Endothelial cell (in vitro differentiated cells): ENCODE measurements around the gene MRPS27. TPM values are rescaled to one million over a fixed set of nuclear protein-coding genes. Genes with fewer than 3 reads are reported as not detected.

ENCODE experiments used
- DNase-seq: peaks from one replicate; pipeline ENCODE4 v3.0.0; 2021; ENCODE audit warnings: low spot score
- H3K27ac Mint-ChIP-seq: one replicate; pipeline ENCODE4 v1.8.0; 2021; ENCODE audit warnings: mixed read lengths, inconsistent platforms; ENCODE audit not compliant: unreplicated experiment
- H3K27me3 Mint-ChIP-seq: one replicate; pipeline ENCODE4 v1.8.0; 2021; ENCODE audit warnings: mild to moderate bottlenecking, moderate library complexity, mixed read lengths, inconsistent platforms; ENCODE audit not compliant: unreplicated experiment
- H3K36me3 Mint-ChIP-seq: one replicate; pipeline ENCODE4 v1.8.0; 2021; ENCODE audit warnings: mild to moderate bottlenecking, low read depth, mixed read lengths, inconsistent platforms; ENCODE audit not compliant: unreplicated experiment
- H3K4me1 Mint-ChIP-seq: one replicate; pipeline ENCODE4 v1.8.0; 2021; ENCODE audit warnings: mild to moderate bottlenecking, mixed read lengths, inconsistent platforms; ENCODE audit not compliant: unreplicated experiment
- H3K4me3 Mint-ChIP-seq: one replicate; pipeline ENCODE4 v1.8.0; 2021; ENCODE audit warnings: mild to moderate bottlenecking, mixed read lengths, inconsistent platforms; ENCODE audit not compliant: unreplicated experiment
- H3K9me3 Mint-ChIP-seq: one replicate; pipeline ENCODE4 v1.8.0; 2021; ENCODE audit warnings: mixed read lengths, inconsistent platforms; ENCODE audit not compliant: unreplicated experiment
- CTCF ChIP-seq: fragments of 200-600 bp; sonication (generic); IDR thresholded peaks from one replicate; pipeline ENCODE4 v1.5.0; 2021; ENCODE audit warnings: antibody characterized with exemption; ENCODE audit not compliant: unreplicated experiment
- total RNA-seq: library from RNA; stranded (reverse); fragmentation: NEBNext Ultra II Directional; extraction: Animal tissue kit (Norgen Biotek cat#: 25700); gene quantifications from one replicate; pipeline ENCODE4 v1.2.1, GENCODE V29; 2021; ENCODE audit not compliant: unreplicated experiment

The MRPS27 gene
- total RNA-seq, 1 donor from 2014 or later, result 62.8 TPM

- Mint-ChIP-seq H3K4me1 (no peaks in the 10 kb centered on the region), H3K9me3 (no peaks in the 10 kb centered on the region), H3K27me3 (peaks cover 2% of the 10 kb centered on the region), H3K4me3 (no peak overlapping the region), H3K36me3 (peaks cover 61% of the 10 kb centered on the region), H3K27ac (no peak overlapping the region)
- no peak for DNase-seq
- no peak for TF ChIP-seq CTCF
Measured at GRCh38 chr5:72221099-72221498, 98.9 kb downstream of the MRPS27 start.

- Mint-ChIP-seq H3K27me3 (peaks cover 2% of the 10 kb centered on the region), H3K36me3 (peaks cover 37% of the 10 kb centered on the region), H3K27ac (no peak overlapping the region), H3K4me1 (no peaks in the 10 kb centered on the region), H3K9me3 (no peaks in the 10 kb centered on the region), H3K4me3 (no peak overlapping the region)
- DNase-seq, result no peak
- no peak for TF ChIP-seq CTCF
Measured at GRCh38 chr5:72216756-72217155, 103.3 kb downstream of the MRPS27 start.

- peaks cover 3% of the 10 kb centered on the region for H3K4me1 Mint-ChIP-seq
- H3K36me3 Mint-ChIP-seq, result peaks cover 18% of the 10 kb centered on the region
- TF ChIP-seq CTCF, result no peak
- peaks cover 5% of the 10 kb centered on the region for H3K27me3 Mint-ChIP-seq
- H3K27ac Mint-ChIP-seq, result no peak overlapping the region
- H3K9me3 Mint-ChIP-seq, result no peaks in the 10 kb centered on the region
- DNase-seq, result no peak
- no peak overlapping the region for H3K4me3 Mint-ChIP-seq
Measured at GRCh38 chr5:72214168-72214567, 105.9 kb downstream of the MRPS27 start.

- DNase-seq, result no peak
- TF ChIP-seq CTCF, result no peak
- H3K27me3 Mint-ChIP-seq, result peaks cover 5% of the 10 kb centered on the region
- H3K4me3 Mint-ChIP-seq, result no peak overlapping the region
- peaks cover 12% of the 10 kb centered on the region for H3K36me3 Mint-ChIP-seq
- H3K4me1 Mint-ChIP-seq, result peaks cover 3% of the 10 kb centered on the region
- H3K27ac Mint-ChIP-seq, result no peak overlapping the region
- no peaks in the 10 kb centered on the region for H3K9me3 Mint-ChIP-seq
Measured at GRCh38 chr5:72213482-72213881, 106.6 kb downstream of the MRPS27 start.

- Mint-ChIP-seq H3K36me3 (peaks cover 4% of the 10 kb centered on the region), H3K27me3 (peaks cover 3% of the 10 kb centered on the region), H3K4me3 (no peak overlapping the region), H3K4me1 (peaks cover 3% of the 10 kb centered on the region), H3K9me3 (no peaks in the 10 kb centered on the region), H3K27ac (no peak overlapping the region)
- TF ChIP-seq CTCF, result no peak
- no peak for DNase-seq
Measured at GRCh38 chr5:72212171-72212570, 107.9 kb downstream of the MRPS27 start.
